COR-L47 (cell line): ENCODE data around the gene MOCS2.

ENCODE experiments used
- DNase-seq: peaks from one replicate; lab custom pipeline; 2025; lab: John Stamatoyannopoulos, UW

MOCS2 gene

DNA sequence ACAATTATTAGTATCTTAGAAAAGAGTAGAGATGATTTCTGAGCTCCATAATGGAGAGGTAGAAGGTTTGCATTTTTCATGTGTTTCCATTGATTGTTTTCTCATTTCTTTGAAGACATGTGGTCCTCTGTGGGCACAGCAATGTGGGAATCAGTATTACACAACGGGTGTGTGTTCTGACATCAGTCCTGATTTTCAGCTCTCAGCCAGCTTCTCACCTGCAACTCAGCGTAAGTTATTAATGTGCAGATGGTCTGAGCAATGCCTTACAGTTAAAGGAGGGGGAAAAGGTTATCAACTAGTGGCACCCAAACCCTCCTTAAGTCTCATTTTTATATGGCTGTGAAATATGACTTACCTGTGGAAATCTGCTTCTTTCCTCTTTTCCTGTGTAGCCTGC lies 61.3 kb downstream of the MOCS2 start:
- no peak for DNase-seq
